Activated gamma-delta T cell (primary cell): ENCODE results near the gene FMO2.

ENCODE experiments used
- DNase-seq: peaks from one replicate; lab custom pipeline; 2025; lab: John Stamatoyannopoulos, UW

Gene FMO2

DNA sequence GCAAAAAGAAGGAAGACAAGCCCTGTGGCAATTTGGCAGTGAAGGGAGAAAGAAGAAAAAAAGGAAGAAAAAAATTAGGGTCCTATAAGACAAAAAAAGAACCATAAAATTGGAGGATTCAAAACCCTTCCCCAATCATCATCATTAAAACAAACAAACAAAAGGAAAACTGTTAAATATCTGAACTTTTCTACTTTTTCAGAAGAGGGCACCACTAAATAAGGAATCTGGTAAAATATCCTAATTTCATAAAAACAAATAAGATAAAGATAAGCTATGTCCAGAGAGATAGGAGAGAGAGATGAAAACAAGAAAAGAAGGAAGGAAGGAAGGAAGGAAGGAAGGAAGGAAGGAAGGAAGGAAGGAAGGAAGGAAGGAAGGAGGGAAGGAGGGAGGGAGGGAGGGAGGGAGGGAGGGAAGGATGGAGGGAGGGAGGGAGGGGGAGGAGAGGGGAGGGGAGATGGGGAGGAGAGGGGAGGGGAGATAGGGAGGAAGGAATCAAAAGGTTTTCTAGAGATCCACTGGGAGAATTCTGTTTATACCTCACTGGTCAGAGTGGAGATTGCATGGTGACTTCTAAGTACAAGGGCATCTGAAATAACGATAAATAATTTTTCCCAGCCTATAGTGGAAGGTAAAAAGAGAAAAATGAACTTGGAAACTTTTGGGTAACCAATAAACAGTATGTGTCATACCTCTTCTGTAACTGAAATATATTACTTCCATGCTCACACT, 10.4 kb upstream of the FMO2 start:
- DNase-seq: no peak

DNA sequence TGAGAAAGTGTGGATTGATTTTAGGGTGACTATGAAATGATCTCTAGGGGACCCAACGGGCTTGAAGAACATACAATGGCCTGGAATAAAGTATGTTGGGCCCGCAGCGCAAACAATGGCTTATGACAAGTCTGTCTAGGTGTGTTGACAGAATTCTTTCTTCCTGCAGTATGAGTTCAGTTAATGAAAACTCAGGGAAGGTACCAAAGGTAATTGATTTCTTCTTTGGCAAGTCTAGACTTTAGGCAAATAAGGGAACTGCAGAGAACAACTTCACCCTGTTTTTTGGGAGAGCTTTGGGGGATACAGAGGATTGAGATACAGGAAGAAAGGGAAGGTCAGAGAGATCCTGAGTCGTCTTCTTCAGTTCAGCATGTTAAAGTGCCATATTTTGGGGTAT, 7.8 kb upstream of the FMO2 start:
- no peak for DNase-seq

DNA sequence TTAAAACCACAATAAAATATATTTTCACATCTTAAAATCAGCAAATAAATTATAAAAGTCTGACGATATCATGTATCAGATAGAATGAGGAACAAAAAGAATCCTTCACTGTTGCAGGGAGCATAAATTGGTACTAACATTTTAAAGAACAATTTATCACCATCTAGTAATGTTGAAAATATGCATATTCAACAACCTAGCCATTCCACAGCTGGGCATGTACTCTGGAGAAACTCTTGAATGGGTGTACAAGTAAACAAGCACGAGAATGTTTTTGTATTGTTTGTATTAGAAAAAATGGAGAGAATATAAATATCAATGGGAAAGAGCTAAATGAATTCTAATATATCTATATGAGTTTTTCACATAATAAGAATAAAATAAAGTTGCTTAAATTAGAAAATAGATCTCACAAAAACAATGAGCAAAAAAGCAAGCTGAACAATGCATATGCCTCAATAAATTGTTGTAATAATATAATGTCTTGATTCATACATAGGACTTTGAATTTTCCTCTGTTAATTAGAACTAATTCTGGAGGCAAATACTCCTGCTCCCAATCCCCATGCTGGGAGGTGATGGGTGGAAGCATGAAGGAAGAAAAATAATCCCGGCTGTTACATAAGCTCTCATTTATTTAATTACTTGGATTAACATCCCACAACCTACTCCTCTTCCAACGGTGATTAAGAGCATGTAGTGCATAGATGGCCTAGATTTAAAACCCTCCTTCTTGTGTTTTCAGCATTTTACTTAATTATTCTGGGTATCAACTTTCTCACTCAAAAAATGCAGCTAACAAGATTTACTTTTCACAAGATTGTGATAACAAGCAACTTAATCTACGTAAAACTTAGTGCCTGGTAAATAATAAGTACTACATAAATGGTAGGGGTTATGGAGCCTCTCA, 5.5 kb upstream of the FMO2 start:
- DNase-seq: no peak

DNA sequence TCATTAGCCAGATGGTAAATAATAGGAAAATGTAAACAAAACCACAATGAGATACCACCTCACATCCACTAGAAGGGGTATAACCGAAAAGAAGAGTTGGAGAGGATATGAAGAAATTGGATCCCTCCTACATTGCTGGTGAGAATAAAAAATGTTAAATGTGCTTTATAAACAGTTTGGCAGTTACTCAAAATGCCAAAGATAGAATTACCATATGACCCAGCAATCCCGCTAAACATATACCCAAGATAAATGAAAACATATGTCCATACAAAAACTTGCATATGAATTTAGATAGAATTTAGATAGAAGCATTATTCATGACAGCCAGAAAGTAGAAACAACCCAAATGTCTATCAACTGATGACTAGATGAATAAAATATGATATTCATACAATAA, 4.4 kb upstream of the FMO2 start:
- DNase-seq: no peak

DNA sequence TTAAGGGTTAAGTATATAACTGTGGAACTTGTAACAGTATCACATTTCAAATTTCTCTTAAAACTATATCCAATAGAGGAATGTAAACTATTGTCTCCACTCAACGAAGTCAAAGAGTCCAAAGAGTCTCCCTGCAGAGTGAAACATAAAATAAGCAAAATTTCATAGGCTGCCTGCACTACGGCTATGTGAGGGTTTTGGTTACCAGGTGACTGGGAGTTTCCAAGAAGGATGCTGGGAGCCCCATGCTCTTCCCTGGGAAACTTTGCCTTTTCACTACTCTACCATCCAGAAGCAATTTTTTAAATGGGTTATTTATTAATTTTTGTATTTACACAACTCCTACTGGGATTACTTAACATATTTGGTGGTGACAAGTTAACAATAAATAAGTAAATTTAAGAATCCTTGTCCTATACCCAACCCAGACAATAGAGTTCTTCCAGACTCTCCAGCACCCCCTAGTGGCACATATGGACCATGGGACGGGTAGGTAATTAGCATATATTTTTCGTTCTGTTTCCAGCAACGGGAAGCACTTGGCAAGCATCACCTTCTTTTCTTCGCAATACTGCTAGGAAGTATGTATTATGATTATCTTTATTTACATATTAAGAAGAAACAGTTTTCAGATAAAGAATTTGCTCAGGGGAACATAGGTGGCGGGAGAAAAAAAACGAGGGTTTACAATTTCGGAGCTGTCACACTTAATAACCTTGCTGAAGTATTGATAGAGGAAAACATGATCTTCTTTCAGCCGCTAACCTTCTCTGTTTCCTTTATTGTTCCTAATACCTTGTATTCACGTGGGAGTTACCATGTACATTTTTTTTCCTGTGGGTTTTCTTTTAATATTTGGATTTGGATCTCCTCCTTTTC, 3.5 kb downstream of the FMO2 start:
- no peak for DNase-seq

DNA sequence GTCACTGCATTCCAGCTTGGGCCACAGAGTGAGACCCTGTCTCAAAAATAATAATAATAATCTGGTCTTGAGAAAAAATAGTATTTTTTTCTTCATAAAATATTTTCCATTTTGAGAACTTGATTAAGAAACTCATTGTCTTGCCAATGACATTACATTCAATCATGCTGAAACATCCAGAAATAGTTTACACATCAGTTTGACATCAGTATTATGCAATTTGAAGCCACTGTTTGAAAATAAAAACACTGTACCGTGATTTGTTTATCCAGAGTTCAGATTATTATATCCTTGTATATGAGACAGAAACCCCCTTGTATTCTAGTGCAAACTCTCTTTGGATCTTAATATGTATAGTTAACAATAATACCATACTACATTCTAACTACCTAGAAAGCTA, 6.9 kb downstream of the FMO2 start:
- no peak for DNase-seq

DNA sequence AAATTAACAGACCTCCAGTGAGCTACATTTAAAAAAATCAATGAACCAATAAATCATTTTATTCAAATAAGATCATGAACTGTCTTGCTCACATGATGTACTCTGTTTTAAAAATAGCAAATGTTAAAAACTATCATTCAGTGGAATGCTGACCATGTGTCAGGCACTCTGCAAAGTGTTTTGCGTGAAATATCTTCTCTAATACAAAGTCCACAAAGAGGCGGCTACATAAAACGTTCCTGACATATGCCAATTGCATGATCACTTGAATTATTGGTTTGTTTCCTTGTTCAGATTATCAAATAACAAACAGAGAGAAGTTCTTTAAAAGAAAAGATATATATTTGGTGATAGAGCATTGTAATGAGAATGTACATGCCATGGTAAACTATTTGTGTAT, 10.7 kb downstream of the FMO2 start:
- no peak for DNase-seq

DNA sequence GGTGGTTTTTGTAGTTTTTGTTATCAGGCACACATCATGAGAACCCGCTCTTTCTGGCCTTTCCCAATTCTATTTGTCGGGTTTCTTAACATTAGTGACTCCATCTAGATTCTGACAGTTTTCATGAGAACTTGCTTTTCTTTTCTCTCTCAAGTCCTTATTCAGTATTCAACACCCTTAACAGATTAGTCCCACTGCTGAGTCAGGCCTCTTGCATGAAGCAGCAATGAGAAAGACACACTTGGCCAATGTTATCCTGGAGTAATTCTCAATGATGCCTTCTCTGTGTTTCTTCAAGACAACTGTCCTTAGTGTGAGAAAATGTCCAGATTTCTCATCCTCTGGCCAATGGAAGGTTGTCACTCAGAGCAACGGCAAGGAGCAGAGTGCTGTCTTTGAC, 11.3 kb downstream of the FMO2 start:
- DNase-seq: no peak

DNA sequence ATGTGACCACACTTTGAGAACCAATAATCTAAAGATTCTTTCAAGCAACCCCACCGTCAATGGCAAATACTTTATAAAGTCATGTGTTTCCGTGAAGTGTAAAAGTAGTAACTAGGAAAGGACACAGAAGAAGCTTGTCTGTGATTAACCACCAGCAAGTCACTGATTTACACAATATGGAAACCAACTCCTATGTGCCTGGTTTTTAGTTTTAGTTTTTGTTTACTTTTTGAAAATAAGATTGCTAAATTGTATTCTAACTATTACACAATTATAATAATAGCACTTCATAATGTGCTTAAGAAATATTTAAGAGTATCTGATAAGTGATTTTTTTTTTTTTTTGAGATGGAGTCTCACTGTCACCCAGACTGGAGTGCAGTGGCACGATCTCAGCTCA, 13.0 kb downstream of the FMO2 start:
- DNase-seq: no peak

DNA sequence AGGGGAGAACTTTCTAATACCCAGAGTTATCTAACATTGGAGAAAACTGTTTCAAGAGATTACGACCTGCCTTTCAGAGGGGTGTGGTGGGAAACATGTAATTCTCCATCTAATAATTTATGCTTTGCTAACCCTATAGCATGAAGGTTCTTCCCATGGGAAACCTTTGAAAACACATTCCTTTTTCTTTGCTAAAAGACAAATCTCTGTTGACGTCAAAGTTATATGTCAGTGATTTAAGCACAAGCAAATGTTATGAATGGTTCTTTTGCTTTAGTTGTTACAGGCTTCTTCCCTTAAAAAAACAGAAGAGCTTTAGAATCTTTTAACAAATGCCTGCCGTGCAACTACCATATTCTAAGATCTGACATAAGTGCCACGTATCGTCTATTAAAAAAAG, 19.2 kb downstream of the FMO2 start:
- DNase-seq: no peak

DNA sequence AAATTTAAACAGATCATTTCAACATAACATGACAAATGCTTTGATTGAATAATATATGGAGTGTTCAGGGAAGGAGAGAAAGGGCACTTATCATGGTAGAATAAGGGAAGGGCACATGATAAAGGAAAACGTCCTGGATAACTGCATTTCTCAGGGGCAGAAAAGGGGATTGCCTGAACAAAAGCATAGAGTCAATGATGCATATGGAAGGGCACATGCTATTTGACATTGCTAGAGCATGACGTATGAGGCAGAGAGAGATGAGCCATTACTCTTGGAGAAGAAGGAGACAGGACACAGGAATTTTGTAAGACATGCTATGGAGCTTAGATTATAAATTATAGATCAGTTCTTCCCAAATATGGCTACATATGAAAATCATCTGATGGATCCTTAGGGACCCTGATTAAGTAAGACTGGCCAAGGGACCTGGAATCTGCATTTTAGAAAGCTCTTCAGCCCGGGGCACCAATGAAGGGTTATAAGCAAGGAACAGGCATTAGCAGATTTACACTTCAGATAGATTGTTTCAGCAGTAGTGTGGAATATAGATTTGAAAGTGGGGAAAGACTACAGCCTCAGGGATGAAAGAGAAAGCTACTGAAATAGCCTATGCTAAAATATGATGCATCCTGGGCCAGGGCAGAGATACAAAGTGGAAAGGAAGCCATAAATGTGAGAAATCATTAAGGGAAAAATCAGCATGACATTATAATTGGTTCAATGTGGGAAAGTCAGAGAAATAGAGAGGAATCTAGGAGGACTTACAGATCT, 21.3 kb downstream of the FMO2 start:
- no peak for DNase-seq

DNA sequence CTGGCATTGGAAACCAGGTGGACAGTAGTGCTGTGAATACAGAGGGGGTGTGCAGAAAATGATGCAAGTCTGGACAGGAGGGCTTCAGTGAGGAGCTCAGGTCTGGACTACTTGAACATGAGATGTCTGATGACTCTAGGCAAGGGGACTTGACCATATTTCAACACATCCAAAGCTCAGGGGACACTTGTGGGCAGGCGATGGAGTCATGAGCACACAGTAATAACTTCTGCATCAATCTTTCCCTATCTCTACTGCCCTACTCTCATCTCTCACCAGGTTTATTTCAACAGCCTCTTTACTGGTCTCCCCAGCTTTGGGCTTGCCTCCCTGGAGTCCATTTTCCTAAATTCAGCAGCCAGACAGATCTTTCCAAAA, 21.9 kb downstream of the FMO2 start:
- no peak for DNase-seq

DNA sequence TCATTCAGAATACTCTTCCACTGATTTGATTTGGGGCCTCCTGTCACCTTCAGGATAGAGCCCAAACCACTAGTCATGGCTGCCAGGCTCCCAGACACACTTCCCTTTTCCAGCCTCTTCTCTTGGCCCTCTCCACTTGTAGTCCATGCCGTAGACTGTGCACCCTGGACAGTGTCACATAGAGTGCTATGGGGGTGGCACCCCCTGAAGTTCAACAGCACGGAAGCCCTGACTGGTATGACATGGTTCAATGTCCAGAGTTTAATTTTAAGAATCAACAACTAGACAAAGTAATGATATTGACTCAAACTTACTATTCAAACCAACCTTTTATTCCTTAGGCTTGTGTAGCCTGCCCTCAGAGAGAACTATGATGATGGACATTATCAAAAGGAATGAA, 22.3 kb downstream of the FMO2 start:
- DNase-seq: no peak

DNA sequence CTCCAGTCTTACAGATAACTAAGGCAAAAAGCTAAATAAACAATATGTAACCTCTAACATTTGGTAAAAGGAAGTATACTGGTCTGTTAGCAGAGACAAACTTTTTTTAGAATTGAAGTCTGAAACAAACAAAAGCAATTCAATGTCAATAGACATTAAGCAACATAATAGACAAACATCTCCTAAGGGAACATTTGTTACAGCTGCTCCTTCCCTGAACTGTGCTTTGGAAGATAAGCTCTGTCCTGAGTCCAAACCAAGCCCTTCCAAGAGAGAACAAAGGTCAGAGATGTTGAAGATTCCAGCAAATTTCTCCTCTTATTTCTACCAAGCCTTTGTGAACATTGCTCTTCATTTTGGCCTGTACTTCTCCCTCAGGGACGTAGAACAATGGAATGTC, 25.3 kb downstream of the FMO2 start:
- no peak for DNase-seq

DNA sequence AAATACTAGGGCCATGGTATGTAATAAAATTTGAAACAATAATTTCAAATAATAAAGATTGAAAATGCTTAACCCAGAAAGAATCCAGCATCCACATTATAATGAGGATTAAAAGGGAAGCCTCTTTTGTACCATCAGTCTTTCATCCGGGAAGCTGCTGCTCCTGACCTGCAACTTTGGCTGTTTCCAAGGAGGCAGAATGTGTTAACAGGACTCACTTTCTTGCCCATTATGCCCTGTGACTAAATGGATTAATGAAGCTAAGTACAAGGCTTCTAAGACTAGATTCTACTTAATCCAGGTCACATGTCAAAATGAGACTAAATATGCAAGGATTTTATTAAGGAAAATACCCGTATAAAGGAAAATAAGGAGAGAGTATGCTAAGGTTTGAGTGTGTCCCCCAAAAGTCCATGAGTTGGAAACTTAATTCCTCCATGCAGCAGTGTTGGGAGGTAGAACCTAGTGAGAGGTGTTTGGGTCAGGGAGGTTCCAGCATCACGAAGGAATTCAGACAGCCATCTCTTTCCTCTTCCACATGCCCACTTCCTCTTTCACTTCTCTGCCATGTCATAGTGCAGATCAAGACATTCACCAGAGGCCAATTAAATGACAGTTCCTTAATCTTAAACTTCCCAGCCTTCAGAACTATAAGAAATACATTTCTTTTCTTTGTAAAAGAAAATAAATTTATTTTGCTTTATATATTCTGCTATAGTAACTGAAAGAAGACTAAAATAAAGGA, 27.7 kb downstream of the FMO2 start:
- no peak for DNase-seq

DNA sequence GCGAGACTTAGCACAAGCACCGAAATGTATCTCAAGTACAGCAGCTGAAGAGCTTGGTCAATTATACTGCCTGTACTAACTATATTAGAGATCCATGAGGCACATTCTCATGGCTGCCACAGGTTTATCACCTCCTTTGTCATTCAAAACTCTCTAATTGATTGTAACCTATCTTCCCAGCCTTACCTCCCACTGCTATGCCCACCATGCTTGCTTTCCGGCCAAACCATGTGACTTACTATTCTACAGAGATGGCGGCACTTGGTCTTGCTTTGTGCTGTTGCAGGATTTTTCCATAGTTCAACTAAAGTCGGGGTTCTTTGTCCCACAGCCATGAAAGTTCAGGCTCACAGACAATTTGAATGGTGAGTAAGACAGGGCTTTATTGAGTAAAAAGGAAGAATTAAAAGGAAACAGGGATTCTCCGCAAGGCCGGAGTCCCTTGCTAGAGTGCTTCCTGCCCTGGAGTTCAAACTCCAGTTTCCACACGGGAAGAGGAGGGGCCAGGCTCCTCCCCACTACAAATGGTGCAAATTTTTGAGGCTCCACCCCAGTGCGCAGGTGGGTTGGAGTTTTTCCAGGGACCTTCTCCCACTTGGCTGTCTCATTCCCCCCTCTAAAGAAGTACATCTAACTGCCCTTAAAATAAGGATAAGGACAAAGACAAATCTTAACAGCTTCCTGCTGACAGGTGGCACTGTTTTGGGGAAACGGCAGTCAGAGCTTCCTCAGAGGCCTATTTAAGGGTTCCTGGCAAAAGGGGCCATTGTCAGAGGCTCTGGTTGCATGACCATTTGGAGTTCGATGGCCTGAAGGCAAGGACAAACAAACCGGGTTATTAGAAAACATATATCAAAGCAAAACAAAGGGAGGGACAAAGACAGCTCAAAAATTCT, 28.7 kb downstream of the FMO2 start:
- DNase-seq: no peak

DNA sequence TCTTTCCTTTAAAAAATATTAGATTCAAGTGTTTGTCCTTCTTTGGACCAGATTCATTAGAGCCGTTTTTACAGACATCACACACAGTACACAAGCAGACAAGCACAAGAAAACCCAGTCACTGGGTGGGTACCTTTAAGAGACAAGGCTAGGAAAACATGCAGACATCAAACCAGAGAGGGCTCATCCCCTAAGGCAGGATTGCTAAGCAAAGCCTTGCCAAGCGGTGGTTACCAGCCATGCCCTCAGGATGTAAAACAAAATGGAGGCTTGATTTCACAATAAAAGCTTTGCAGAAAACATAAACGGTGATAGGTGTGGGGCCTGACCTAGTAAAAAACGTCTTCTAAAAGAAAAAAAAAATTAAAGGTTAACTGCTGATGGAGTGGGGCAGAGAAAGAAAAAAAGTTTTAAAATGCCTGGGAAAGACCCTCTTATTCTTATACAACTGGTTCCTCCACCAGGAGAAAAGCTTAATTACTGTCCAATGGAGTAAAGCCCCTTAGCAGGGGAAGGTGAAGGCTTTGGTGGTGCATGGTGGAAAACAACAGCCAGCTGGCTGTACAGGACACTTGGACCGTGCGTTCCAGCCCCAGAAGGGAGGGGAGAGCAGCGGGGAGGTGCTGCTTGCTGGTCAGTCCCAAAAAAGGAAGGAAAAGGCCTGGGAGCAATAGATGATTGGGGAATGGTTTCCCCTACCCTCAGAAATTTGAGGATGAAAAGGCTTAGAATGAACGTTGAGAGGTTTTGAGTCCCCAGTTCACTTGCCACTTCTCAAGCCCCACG, 32.8 kb downstream of the FMO2 start:
- no peak for DNase-seq

DNA sequence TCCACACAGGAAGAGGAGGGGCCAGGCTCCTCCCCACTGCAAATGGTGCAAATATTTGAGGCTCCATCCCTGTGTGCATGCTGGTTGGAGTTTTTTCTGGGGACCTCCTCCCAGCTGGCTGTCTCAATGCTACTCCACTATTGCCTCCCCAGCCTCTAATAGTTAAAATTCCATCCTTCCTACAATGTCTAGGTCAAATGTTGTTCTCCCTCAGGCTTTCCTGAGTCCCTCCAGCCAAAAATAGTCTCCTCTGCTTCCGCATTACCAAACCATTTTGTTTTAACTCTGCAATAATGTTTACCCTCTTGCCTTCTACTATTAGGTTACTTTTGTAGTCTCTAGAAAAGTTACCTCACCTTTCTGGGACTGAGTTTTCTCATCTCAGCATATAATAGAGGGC, 33.6 kb downstream of the FMO2 start:
- DNase-seq: no peak
